ENCODE results near the gene RABGAP1L.
A peak's percentile ranks its signal among the peaks of the same experiment; 100 is the strongest.

Gene RABGAP1L

DNA sequence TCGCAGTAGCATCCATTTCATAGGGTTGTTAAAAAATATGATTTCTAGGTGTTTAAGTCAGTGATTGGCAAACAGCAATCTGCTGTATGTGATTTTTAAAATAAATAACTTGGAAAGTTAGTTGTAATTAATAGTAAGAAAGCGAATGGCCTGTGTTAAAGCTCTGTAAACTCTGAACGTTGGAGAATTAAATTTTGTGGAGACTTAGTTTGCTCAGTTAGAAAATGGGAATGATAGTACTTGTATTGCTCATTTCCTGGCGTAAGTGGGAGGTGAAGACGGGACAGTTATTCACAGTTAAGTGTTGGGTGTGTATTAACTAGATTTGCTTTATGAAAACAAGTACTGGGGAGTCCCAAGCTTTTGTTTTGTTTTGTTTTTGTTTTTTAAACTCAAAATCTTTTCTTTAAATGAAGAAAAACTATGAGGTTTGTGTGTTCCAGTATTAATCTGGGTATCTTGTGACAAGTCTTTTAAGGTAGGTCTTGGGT is 841.4 kb downstream of the RABGAP1L start:
- H3K27me3 ChIP-seq (replicated peaks; ENCODE audit: control insufficient read depth, insufficient read depth, low read length), result no peaks in the 10 kb centered on the region
- TF ChIP-seq, protein P1, sequence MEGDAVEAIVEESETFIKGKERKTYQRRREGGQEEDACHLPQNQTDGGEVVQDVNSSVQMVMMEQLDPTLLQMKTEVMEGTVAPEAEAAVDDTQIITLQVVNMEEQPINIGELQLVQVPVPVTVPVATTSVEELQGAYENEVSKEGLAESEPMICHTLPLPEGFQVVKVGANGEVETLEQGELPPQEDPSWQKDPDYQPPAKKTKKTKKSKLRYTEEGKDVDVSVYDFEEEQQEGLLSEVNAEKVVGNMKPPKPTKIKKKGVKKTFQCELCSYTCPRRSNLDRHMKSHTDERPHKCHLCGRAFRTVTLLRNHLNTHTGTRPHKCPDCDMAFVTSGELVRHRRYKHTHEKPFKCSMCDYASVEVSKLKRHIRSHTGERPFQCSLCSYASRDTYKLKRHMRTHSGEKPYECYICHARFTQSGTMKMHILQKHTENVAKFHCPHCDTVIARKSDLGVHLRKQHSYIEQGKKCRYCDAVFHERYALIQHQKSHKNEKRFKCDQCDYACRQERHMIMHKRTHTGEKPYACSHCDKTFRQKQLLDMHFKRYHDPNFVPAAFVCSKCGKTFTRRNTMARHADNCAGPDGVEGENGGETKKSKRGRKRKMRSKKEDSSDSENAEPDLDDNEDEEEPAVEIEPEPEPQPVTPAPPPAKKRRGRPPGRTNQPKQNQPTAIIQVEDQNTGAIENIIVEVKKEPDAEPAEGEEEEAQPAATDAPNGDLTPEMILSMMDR (IDR thresholded peaks at IDR 0.05; ENCODE audit: insufficient read depth, low read length, poor library complexity, severe bottlenecking), result no peak
- no peak for DNase-seq (ENCODE audit: extremely low read depth, insufficient read length)
- peak overlapping the region; percentile 93 for H3K4me3 ChIP-seq (replicated peaks; ENCODE audit: low read depth, low read length)
- no peaks in the 10 kb centered on the region; the same call in 1 of the 2 replicates for H3K36me3 ChIP-seq (ENCODE audit: control insufficient read depth, insufficient read depth, low read length)

GRCh38 chr1:175002910-175003517 is 843.7 kb downstream of the RABGAP1L start:
- TF ChIP-seq, protein P1 (IDR thresholded peaks at IDR 0.05; ENCODE audit: insufficient read depth, low read length, poor library complexity, severe bottlenecking), result no peak
- H3K27me3 ChIP-seq (replicated peaks; ENCODE audit: control insufficient read depth, insufficient read depth, low read length), result no peaks in the 10 kb centered on the region
- no peak overlapping the region for H3K4me3 ChIP-seq (replicated peaks; ENCODE audit: low read depth, low read length)
- DNase-seq (ENCODE audit: extremely low read depth, insufficient read length), result no peak
- no peaks in the 10 kb centered on the region; the same call in 1 of the 2 replicates for H3K36me3 ChIP-seq (ENCODE audit: control insufficient read depth, insufficient read depth, low read length)

GRCh38 chr1:175003521-175003920 is 844.2 kb downstream of the RABGAP1L start:
- no peaks in the 10 kb centered on the region; the same call in 1 of the 2 replicates for H3K36me3 ChIP-seq (ENCODE audit: control insufficient read depth, insufficient read depth, low read length)
- no peaks in the 10 kb centered on the region for H3K27me3 ChIP-seq (replicated peaks; ENCODE audit: control insufficient read depth, insufficient read depth, low read length)
- no peak for DNase-seq (ENCODE audit: extremely low read depth, insufficient read length)
- TF ChIP-seq, protein P1 (IDR thresholded peaks at IDR 0.05; ENCODE audit: insufficient read depth, low read length, poor library complexity, severe bottlenecking), result no peak
- no peak overlapping the region for H3K4me3 ChIP-seq (replicated peaks; ENCODE audit: low read depth, low read length)

DNA sequence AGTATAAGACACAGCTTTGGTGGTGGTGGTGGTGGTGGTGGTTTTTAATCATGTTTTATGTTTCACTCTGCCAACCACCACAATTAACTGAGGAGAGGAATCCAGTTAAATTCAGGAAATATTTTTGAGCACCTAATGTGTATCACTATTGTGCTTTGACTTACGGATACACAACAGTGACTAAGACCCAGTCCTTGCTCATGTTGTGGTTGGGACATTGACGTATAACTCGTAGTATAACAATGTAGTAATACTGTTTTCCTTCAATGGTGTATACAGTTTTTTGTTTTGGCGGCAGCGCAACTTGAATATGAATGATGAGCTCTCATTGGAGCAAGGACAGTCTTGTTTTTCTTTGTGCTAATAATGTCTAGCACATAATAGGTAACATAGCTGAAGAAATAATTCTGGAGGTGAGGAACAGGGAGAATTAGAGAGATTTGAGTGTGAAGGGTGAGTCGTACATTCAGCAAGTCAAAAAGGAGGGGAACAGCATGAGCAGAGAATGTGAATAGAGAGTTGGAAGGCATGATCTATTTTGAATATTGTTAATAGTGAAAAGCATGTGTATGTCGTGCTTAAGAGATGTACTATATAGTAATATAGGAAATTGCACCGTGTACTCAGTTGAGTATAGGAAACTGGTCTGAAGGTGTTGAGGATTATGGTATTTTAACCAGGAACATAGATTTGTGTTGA is 845.9 kb downstream of the RABGAP1L start:
- TF ChIP-seq, protein P1 (IDR thresholded peaks at IDR 0.05; ENCODE audit: insufficient read depth, low read length, poor library complexity, severe bottlenecking), result no peak
- no peak for DNase-seq (ENCODE audit: extremely low read depth, insufficient read length)
- peaks cover 3% of the 10 kb centered on the region for H3K36me3 ChIP-seq (ENCODE audit: control insufficient read depth, insufficient read depth, low read length)
- no peak overlapping the region for H3K4me3 ChIP-seq (replicated peaks; ENCODE audit: low read depth, low read length)
- H3K27me3 ChIP-seq (replicated peaks; ENCODE audit: control insufficient read depth, insufficient read depth, low read length), result no peaks in the 10 kb centered on the region

DNA sequence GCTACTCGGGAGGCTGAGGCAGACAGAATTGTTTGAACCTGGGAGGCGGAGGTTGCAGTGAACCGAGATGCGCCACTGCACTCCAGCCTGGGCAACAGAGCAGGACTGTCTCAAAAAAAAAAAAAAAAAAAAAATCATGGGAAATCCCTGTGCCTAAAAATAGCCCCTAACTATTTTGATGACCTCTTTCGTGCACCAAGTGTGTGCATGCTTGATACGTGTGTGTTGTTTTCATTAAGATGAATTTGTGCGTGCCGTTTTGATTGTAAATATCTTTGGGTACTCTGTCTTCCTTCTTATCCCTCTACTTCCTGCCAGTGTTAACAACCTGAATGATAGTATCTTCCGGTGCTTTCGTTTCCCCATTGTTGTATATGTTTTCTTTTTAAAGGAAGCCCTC is 850.2 kb downstream of the RABGAP1L start:
- Histone ChIP-seq H3K4me3 (replicated peaks; ENCODE audit: low read depth, low read length) (no peak overlapping the region), H3K27me3 (replicated peaks; ENCODE audit: control insufficient read depth, insufficient read depth, low read length) (no peaks in the 10 kb centered on the region), H3K36me3 (ENCODE audit: control insufficient read depth, insufficient read depth, low read length) (peaks cover 7% of the 10 kb centered on the region)
- no peak for DNase-seq (ENCODE audit: extremely low read depth, insufficient read length)
- TF ChIP-seq, protein P1 (IDR thresholded peaks at IDR 0.05; ENCODE audit: insufficient read depth, low read length, poor library complexity, severe bottlenecking), result no peak

Measured in GM06990 (cell line).